RWPE2 (cell line): ENCODE data around the gene SV2C.
A peak's percentile ranks its signal among the peaks of the same experiment; 100 is the strongest.

ENCODE experiments used
- ATAC-seq: fragments of 200-7000 bp; cut with Tn5 transposase; 3 replicates; pipeline ENCODE4 v1.9.1; 2021; ENCODE audit warnings: low read depth
- DNase-seq: peaks from one replicate; pipeline ENCODE4 v3.0.0-alpha.2; 2020; ENCODE audit warnings: low spot score
- H3K27ac ChIP-seq: fragments of 450-650 bp; 2 replicates; pipeline ENCODE4 v1.5.1; 2017; ENCODE audit warnings: mild to moderate bottlenecking; ENCODE audit not compliant: poor library complexity, severe bottlenecking
- H3K27me3 ChIP-seq: fragments of 250-450 bp; sonication (Bioruptor Pico); 2 replicates; pipeline ENCODE4 v1.5.1; 2021; ENCODE audit warnings: mild to moderate bottlenecking, moderate library complexity; ENCODE audit not compliant: insufficient read depth, poor library complexity, severe bottlenecking
- H3K36me3 ChIP-seq: fragments of 250-450 bp; sonication (Bioruptor Pico); 2 replicates; pipeline ENCODE4 v1.5.1; 2020; ENCODE audit warnings: low read depth, mild to moderate bottlenecking, moderate library complexity
- H3K4me1 ChIP-seq: fragments of 250-450 bp; sonication (Bioruptor Pico); 2 replicates; pipeline ENCODE4 v1.5.1; 2021; ENCODE audit warnings: mild to moderate bottlenecking, moderate library complexity; ENCODE audit not compliant: insufficient read depth, poor library complexity, severe bottlenecking
- H3K4me3 ChIP-seq: fragments of 250-450 bp; sonication (Bioruptor Pico); 2 replicates; pipeline ENCODE4 v1.5.1; 2021; ENCODE audit warnings: mild to moderate bottlenecking, moderate library complexity; ENCODE audit not compliant: severe bottlenecking
- H3K9me3 ChIP-seq: fragments of 250-450 bp; sonication (Bioruptor Pico); 2 replicates; pipeline ENCODE4 v1.5.1; 2021; ENCODE audit warnings: mild to moderate bottlenecking, moderate library complexity; ENCODE audit not compliant: severe bottlenecking
- CTCF ChIP-seq: fragments of 450-650 bp; IDR thresholded peaks from one replicate; pipeline ENCODE4 v1.5.1; 2017; ENCODE audit warnings: mild to moderate bottlenecking, moderate library complexity; ENCODE audit not compliant: poor library complexity, severe bottlenecking

Gene SV2C

GRCh38 chr5:76274571-76274970 is 191.4 kb downstream of the SV2C start:
- no peak for TF ChIP-seq CTCF
- H3K36me3 ChIP-seq = no peaks in the 10 kb centered on the region
- H3K4me3 ChIP-seq = no peak overlapping the region
- no peak overlapping the region for H3K27ac ChIP-seq
- no peaks in the 10 kb centered on the region for H3K27me3 ChIP-seq
- no peaks in the 10 kb centered on the region for H3K4me1 ChIP-seq
- DNase-seq (no peak), ATAC-seq (no peak)
- no peaks in the 10 kb centered on the region for H3K9me3 ChIP-seq

GRCh38 chr5:76277736-76278135 is 194.6 kb downstream of the SV2C start:
- ATAC-seq (no peak), DNase-seq (no peak)
- Histone ChIP-seq H3K27ac (no peak overlapping the region), H3K9me3 (no peaks in the 10 kb centered on the region), H3K27me3 (no peaks in the 10 kb centered on the region), H3K4me3 (no peak overlapping the region), H3K4me1 (no peaks in the 10 kb centered on the region), H3K36me3 (no peaks in the 10 kb centered on the region)
- no peak for TF ChIP-seq CTCF

- no peak for ATAC-seq
- peaks cover 2% of the 10 kb centered on the region for H3K4me1 ChIP-seq
- DNase-seq = no peak
- no peaks in the 10 kb centered on the region for H3K27me3 ChIP-seq
- TF ChIP-seq CTCF = no peak
- no peak overlapping the region for H3K27ac ChIP-seq
- H3K36me3 ChIP-seq = no peaks in the 10 kb centered on the region
- H3K9me3 ChIP-seq = no peaks in the 10 kb centered on the region
- no peak overlapping the region for H3K4me3 ChIP-seq
These were observed 195.1 kb downstream of the SV2C start for GRCh38 chr5:76278261-76278789.

GRCh38 chr5:76280494-76280893 is 197.3 kb downstream of the SV2C start:
- DNase-seq (no peak), ATAC-seq (no peak)
- Histone ChIP-seq H3K4me1 (peaks cover 11% of the 10 kb centered on the region), H3K27me3 (no peaks in the 10 kb centered on the region), H3K36me3 (no peaks in the 10 kb centered on the region), H3K9me3 (no peaks in the 10 kb centered on the region), H3K4me3 (no peak overlapping the region), H3K27ac (no peak overlapping the region)
- TF ChIP-seq CTCF = no peak

- H3K27ac ChIP-seq = no peak overlapping the region
- H3K4me1 ChIP-seq = peaks cover 11% of the 10 kb centered on the region
- no peaks in the 10 kb centered on the region for H3K36me3 ChIP-seq
- no peak for DNase-seq
- no peak for TF ChIP-seq CTCF
- no peak overlapping the region for H3K4me3 ChIP-seq
- H3K9me3 ChIP-seq = no peaks in the 10 kb centered on the region
- H3K27me3 ChIP-seq = no peaks in the 10 kb centered on the region
- ATAC-seq = peak; percentile 100
These were observed 200.5 kb downstream of the SV2C start for GRCh38 chr5:76283670-76284069.
